HUES48 (cell line): ENCODE measurements around the gene AMIGO2.
"Not testable (repeated sequence)": the region's sequence is repeated elsewhere in the genome, so short reads cannot be mapped to it uniquely, and the experiment has no call there.

Experiments
- H3K27ac ChIP-seq: one replicate; pipeline ENCODE4 v1.7.0; 2013; ENCODE audit warnings: low read depth, low read length, inconsistent platforms
- H3K27me3 ChIP-seq: 2 replicates; pipeline ENCODE4 v1.6.1; 2013; ENCODE audit warnings: mild to moderate bottlenecking, low read length; ENCODE audit not compliant: control insufficient read depth, insufficient read depth
- H3K36me3 ChIP-seq: 2 replicates; pipeline ENCODE4 v1.6.1; 2013; ENCODE audit warnings: low read length; ENCODE audit not compliant: control insufficient read depth, insufficient read depth
- H3K4me1 ChIP-seq: 2 replicates; pipeline ENCODE4 v1.6.1; 2013; ENCODE audit warnings: mild to moderate bottlenecking, low read length; ENCODE audit not compliant: control insufficient read depth, insufficient read depth
- H3K4me3 ChIP-seq: 2 replicates; pipeline ENCODE4 v1.5.1; 2013; ENCODE audit warnings: mild to moderate bottlenecking, low read depth, low read length
- H3K9ac ChIP-seq: 2 replicates; pipeline ENCODE4 v1.6.1; 2013; ENCODE audit warnings: mild to moderate bottlenecking, low read depth, low read length, moderate library complexity
- H3K9me3 ChIP-seq: 2 replicates; pipeline ENCODE4 v1.6.1; 2013; ENCODE audit warnings: low read length; ENCODE audit not compliant: control insufficient read depth, insufficient read depth

AMIGO2 gene

DNA sequence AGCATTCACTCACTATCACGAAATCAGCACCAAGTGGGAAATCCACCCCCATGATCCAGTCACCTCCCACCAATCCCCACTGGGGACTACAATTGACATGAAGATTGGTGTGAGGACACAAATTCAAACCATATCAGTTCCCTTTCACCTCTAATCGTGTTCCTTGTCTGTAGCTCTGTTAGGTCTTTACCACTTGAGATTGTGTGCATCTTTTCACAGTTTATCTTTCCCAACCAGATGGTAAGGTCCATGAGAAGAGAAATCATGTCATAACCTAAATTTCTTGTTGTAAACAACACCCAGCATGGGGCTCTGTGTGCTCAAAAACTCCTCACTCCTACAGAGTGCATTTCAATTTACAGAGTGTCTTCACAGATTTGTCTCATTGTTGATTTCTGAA lies 27.5 kb downstream of the AMIGO2 start:
- Histone ChIP-seq H3K36me3 (no peaks in the 10 kb centered on the region), H3K27me3 (no peaks in the 10 kb centered on the region), H3K9me3 (peaks cover 30% of the 10 kb centered on the region), H3K4me3 (no peak overlapping the region), H3K27ac (no peak overlapping the region), H3K4me1 (no peaks in the 10 kb centered on the region), H3K9ac (no peak overlapping the region)

DNA sequence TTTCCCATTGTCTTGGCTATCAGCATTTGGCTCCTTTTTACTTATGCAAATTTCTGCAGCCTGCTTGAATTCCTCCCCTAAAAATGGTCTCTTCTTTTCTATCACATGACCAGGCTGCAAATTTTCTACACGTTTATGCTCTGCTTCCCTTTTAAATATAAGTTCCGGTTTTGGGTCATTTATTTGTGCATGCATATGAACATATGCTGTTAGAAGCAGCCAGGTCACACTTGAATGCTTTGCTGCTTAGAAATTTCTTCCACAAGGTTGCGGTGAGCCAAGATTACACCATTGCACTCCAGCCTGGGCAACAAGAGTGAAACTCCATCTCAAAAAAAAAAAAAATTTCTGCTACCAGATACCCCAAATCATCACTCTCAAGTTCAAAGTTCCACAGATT lies 28.5 kb downstream of the AMIGO2 start:
- H3K4me1 ChIP-seq, H3K4me3 ChIP-seq, H3K9ac ChIP-seq, H3K27ac ChIP-seq, H3K36me3 ChIP-seq, H3K27me3 ChIP-seq: not testable (repeated sequence)
- H3K9me3 ChIP-seq = peaks cover 24% of the 10 kb centered on the region

DNA sequence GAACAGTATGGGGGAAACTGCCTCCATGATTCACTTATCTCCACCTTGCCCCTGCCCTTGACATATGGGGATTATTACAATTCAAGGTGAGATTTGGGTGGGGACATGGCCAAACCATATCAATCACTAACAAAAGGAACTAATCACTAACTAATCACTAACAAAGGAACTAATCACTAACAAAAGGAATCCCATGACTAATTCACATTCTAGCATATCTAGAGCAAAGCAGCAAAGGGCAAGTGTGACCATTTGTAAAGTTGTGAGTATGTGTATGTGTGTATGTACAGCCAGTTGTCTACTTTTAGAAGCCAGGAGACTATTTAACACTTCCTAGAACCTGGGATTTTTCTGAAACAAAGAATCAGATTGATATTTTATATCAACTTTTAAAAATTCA lies 31.2 kb downstream of the AMIGO2 start:
- Histone ChIP-seq H3K27me3 (no peaks in the 10 kb centered on the region), H3K27ac (no peak overlapping the region), H3K4me1 (no peaks in the 10 kb centered on the region), H3K4me3 (no peak overlapping the region), H3K9me3 (peaks cover 16% of the 10 kb centered on the region), H3K9ac (no peak overlapping the region), H3K36me3 (no peaks in the 10 kb centered on the region)

GRCh38 chr12:47041327-47041726 lies 38.4 kb downstream of the AMIGO2 start:
- Histone ChIP-seq H3K27me3 (no peaks in the 10 kb centered on the region), H3K9me3 (no peaks in the 10 kb centered on the region), H3K36me3 (no peaks in the 10 kb centered on the region), H3K27ac (no peak overlapping the region), H3K4me3 (no peak overlapping the region), H3K9ac (no peak overlapping the region), H3K4me1 (no peaks in the 10 kb centered on the region)

GRCh38 chr12:47039756-47040155 lies 40.0 kb downstream of the AMIGO2 start:
- H3K4me1 ChIP-seq = 0 out of 2 replicates have a peak, but pooled peaks cover 7% of the 10 kb centered on the region
- no peaks in the 10 kb centered on the region for H3K9me3 ChIP-seq
- no peaks in the 10 kb centered on the region for H3K36me3 ChIP-seq
- no peak overlapping the region for H3K27ac ChIP-seq
- no peak overlapping the region for H3K9ac ChIP-seq
- H3K4me3 ChIP-seq = no peak overlapping the region
- no peaks in the 10 kb centered on the region for H3K27me3 ChIP-seq

- Histone ChIP-seq H3K36me3 (no peaks in the 10 kb centered on the region), H3K27ac (no peak overlapping the region), H3K27me3 (no peaks in the 10 kb centered on the region), H3K4me1 (0 out of 2 replicates have a peak, but pooled peaks cover 13% of the 10 kb centered on the region), H3K9ac (no peak overlapping the region), H3K9me3 (no peaks in the 10 kb centered on the region), H3K4me3 (no peak overlapping the region)
Measured at GRCh38 chr12:47039079-47039478, 40.7 kb downstream of the AMIGO2 start.

GRCh38 chr12:47038270-47038748 lies 41.5 kb downstream of the AMIGO2 start:
- H3K4me1 ChIP-seq = peaks cover 21% of the 10 kb centered on the region
- no peak overlapping the region for H3K4me3 ChIP-seq
- no peaks in the 10 kb centered on the region for H3K27me3 ChIP-seq
- no peaks in the 10 kb centered on the region for H3K9me3 ChIP-seq
- no peaks in the 10 kb centered on the region for H3K36me3 ChIP-seq
- no peak overlapping the region for H3K9ac ChIP-seq
- peak overlapping the region; percentile 43 for H3K27ac ChIP-seq

DNA sequence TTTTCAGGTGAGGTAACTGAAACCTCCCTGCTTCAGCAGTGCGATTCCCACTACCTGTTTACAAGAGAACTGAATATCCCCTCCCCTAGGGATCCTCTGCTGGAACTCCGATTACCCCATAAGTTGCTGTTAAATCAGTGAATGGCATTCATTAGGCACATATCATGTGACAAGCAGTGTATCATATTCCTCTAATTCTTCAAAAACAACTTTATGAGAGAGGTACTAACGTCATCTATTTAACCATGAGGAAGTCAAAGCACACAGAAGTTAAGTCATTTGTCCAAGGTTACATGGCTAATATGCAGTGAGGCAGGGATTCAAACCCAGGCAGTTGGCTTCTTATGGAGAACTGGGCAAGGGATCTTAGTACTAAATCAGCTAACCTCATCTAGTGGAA lies 44.3 kb downstream of the AMIGO2 start:
- no peak overlapping the region for H3K27ac ChIP-seq
- H3K9me3 ChIP-seq = no peaks in the 10 kb centered on the region
- no peak overlapping the region for H3K9ac ChIP-seq

DNA sequence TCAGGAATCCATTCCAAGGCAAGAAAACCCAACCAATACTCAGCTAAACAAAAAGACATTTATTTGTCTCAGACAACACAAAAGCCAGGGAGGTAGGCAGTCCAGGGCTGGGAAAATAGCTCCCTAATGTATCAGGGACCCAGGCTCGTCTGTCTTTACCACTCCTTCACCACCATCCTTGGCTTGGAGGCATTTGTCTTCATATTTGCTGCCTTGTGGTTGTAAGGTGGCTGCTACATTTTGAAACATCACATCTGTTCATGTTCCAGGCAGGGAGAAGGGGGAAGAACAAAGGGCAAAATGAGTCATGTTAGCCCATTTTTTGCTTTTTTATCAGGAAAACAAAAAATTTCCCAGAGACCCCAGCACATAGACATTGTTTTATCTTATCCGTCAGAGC lies 45.1 kb downstream of the AMIGO2 start:
- no peak overlapping the region for H3K9ac ChIP-seq
- peaks cover 27% of the 10 kb centered on the region for H3K4me1 ChIP-seq
- no peak overlapping the region for H3K4me3 ChIP-seq
- no peak overlapping the region for H3K27ac ChIP-seq
- H3K27me3 ChIP-seq = no peaks in the 10 kb centered on the region
- H3K36me3 ChIP-seq = no peaks in the 10 kb centered on the region
- H3K9me3 ChIP-seq = no peaks in the 10 kb centered on the region

More for the DNA sequence above, 44.3 kb downstream of the AMIGO2 start:
- no peak overlapping the region for H3K4me3 ChIP-seq
- H3K36me3 ChIP-seq = no peaks in the 10 kb centered on the region
- no peaks in the 10 kb centered on the region for H3K27me3 ChIP-seq
- peaks cover 27% of the 10 kb centered on the region for H3K4me1 ChIP-seq

DNA sequence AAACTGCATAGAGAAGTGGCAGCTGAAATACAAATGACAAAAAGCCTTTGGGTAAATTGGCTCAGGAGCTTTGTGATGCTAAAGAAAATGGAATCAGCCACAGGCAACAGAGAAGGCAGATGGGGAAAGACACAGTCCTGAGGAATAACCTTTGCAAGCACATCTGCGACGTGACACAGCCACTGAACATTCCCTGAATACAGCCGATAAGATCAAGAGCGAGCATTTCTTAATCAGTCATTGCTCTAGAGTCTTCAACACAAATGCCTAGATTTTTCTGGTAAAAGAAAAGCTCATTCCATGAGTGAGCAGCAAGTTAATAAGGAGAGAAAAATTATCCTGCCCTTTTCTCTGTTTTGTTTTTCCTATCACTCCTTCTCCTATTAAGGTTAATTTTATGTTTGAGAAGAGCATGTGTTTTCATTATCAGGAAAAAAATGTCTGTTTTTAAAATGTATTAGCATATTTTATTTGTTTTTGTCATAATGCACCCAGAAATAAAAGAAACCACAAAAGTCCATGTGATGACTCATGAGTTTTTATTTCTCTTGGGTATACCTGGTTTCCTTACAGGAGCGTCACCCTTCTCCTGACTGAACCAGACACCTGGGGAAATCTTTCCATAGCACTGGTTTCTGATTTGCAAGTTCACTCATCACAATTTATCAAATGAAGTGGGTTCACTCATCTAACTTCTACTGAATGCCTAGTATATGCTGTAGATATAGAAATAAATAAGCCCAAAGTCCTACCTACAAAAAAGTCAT lies 45.8 kb downstream of the AMIGO2 start:
- Histone ChIP-seq H3K27ac (no peak overlapping the region), H3K27me3 (no peaks in the 10 kb centered on the region), H3K36me3 (no peaks in the 10 kb centered on the region), H3K9ac (no peak overlapping the region), H3K4me3 (no peak overlapping the region), H3K9me3 (no peaks in the 10 kb centered on the region), H3K4me1 (peaks cover 27% of the 10 kb centered on the region)

DNA sequence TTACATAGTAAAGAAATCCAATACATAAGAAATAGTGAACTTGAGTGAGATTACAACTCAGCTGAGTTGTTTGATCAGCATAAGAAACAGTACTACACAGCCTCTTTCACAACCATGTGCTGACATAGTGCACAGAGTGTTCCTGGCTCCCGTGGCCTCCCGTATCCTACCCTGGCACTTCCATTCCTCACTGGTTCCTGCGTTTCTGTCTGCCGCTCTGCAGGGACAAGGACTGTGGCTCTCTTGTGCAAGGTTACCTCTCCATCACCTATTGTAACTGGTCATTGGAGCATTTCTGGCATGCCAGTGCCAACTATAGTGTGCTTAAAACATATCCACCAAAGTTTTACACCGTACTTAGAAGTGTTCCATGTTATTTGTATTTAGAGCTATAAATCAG lies 46.7 kb downstream of the AMIGO2 start:
- no peak overlapping the region for H3K4me3 ChIP-seq
- no peaks in the 10 kb centered on the region for H3K36me3 ChIP-seq
- H3K4me1 ChIP-seq = peaks cover 27% of the 10 kb centered on the region
- H3K9ac ChIP-seq = no peak overlapping the region
- no peaks in the 10 kb centered on the region for H3K9me3 ChIP-seq
- H3K27ac ChIP-seq = no peak overlapping the region
- no peaks in the 10 kb centered on the region for H3K27me3 ChIP-seq
